HG03378 (cell line): ENCODE measurements around the gene PANK3.

ENCODE experiments used
- ATAC-seq: cut with Tn5 transposase; IDR thresholded peaks from one replicate; pipeline ENCODE4 v1.9.1; 2021; ENCODE audit warnings: mild to moderate bottlenecking, moderate library complexity; ENCODE audit not compliant: unreplicated experiment

The PANK3 gene

DNA sequence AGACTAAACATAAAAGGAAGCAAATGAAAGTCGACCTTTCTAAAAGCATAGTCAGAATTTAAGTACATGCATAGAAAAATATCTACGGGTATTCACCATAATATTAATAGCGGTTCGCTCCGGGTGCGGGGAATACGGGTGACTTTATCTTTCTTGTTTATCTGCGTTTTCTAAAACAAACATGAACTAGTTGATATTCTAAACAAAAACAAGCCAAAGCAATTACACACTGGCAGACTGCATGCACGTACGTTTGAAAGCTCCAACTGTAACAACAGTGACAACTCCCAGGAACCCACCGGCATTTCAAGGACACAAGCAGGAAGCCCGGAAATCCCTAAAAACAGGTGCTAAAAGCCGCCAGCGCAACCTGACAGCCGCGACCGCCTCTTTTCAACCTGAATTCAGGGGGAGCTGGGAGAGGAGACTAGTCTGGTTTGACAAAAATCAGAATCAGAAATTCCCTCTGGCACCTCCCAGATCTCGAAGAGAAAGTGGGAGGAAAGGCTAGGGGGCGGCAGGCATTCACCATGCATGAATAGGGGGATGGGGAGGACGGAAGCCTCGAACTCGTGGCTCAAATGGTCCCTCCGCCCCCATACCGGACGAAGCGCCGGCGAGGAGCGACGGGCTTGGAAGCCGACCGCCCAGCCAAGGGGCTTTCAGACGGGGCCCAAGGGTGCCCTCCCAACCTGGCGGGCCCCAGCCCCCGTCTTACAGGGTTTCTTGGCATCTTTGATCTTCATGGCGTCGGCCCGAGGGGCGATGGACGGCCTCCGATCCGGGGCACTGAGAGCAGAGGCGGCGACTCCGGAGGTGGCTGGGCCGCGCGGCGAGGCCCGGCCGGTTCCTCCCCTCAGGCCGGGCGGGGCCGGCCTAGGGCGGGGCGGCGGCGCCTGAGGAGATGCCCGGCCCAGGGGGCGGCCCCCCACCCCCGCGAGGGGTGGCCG is at the start of gene PANK3:
Gene PANK3, minus strand, starts transcription at position 831 of the 950 bp plus-strand sequence. Its CDS starts 85 bp downstream, at position 746.
- peak; percentile 36 for ATAC-seq

DNA sequence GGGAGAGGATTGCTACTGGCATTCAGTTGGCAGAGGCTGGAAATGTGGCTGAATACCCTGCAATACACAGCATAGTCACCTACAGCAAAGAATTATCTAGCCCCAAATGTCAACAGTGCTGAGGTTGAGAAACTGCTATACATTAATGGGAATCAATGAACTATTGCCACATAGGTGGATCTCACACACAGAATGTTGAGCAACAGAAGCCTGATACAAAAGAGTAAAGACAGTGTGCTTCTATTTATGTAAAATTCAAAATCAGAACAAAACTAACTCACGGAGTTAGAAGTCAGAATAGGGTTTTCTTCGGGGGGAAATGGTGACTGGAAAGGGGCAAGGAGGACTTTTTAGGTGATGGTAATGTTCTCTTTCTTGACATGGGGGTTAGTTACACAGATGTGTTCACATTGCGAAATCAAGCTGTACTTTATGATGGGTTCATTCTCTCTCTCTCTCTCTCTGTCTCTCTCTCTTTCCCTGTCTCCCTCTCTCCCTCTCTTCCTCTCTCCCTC is 45.7 kb upstream of the PANK3 start:
- no peak for ATAC-seq

DNA sequence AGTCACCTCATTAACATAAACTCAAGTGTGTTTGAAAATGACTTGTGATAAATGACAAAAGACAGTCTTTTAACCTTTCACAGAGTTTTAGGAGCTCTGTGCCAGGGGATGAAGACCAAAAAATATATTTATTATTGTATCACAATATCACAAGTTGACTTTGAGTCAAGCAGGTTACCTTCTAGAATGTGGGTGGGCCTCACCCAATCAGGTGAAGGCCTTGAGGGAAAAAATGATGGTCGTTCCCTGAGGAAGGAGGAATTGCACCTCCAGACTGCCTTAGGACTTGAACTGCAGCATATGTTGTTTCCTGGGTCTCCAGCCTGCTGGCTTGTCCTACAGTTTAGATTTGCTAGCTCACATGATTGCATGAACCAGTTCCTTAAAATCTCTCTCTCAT is 41.6 kb upstream of the PANK3 start:
- ATAC-seq, result no peak

DNA sequence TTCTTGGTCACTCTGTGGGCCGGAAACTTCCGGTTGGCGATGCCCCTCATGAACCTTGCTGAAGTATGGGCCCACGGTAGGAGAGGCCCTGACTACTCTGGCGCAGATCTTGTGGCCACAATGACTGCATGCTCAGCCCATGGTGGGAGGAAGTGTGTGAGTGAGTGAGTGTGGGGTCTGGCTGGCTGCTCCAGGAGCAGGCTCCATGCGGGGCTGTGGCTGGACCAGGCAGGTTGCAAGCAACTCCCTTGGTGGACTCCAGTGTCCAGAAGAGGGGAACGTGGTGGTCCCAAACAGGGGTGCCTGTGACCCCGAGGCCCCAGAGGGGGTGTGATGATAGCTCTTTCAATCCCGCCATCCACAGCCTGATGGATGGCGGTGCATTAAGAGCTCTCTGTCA is 35.5 kb upstream of the PANK3 start:
- no peak for ATAC-seq

DNA sequence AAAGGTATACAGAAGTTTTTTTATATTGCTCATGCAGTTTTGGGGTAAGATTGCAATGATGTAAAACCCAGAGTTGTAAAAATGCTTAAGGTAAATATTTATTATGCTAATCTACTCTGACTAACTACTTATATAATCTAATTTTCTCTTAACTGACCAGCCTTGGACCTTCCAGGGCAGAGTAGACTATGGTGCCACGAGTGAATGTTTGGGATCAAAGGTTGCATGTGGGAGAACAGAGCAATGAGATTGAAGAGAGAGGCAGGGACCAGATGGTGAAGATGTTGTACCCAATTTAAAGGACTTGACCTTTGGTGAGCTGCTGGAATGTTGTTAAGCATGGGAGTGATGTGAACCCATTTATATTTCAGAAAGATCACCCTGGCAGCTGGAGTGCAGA is 34.8 kb upstream of the PANK3 start:
- no peak for ATAC-seq

DNA sequence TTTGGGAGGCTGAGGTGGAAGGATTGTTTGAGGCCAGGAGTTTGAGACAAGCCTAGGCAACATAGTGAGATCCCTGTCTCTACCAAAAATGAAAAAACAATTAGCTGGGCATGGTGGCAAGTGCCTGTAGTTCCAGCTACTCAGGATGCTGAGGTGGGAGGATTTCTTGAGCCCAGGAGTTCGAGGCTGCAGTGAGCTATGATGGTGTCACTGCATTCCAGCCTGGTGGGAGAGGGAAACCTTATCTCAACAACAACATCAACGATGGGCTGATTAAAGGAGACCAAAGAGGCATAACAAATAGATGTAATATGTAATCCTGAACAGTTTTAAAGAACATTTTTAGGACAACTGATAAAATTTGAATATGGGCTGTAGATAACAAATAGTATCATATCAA is 34.2 kb upstream of the PANK3 start:
- no peak for ATAC-seq

DNA sequence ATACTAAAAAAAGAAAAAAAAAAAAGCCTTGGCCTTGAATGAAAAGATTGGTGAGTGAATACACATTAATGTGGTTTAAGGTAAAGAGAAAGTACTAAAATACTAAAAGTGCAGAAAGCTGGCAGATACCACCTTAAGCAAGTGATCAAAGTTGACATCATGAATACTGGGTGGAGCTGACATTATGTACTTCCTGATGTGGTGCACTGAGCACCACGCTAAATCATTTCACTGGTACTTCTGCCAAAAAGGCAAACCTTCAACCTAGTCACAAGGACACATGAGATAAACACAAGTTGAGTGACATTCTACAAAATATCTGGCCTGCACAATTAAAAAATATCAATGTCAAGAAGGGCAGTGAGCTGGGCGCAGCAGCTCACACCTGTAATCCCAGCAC is 33.8 kb upstream of the PANK3 start:
- no peak for ATAC-seq

DNA sequence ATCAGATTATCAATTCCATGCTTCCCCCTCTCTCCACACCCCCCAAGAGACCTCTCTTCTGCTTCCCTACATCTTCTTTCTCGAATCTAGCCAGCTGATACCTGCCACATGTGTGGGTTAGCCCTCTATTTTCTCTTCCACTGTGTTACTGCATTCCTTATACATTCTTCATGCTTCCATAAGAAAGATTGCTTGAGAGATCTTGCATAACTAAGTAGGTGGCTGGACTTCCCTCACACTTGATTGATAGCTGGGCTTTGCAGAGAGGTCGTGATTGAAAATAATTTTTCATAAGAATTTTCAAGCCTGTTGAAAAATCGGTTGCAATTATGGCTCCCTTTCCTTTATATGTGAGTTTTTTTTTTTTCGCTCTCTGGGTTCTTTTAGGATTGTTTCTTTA is 33.0 kb upstream of the PANK3 start:
- ATAC-seq, result no peak

DNA sequence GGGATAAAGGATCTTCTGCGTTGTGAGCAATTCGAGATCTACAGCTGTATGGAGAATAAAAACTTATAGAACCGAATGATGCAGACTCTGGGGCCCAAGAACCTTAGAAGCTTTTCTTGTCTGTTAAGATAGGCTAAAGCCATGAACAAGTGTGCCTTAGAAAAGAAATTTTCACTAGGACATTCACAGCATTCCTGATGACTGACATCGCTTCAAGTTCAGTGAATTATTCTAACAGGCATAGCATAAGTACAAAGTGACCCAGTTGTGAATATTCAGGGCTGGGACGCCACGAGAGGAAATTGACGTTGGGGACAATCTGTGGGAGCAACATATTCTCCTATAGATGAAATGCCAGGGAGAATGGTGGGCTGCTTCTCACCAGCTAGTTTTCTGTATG is 32.0 kb upstream of the PANK3 start:
- no peak for ATAC-seq

DNA sequence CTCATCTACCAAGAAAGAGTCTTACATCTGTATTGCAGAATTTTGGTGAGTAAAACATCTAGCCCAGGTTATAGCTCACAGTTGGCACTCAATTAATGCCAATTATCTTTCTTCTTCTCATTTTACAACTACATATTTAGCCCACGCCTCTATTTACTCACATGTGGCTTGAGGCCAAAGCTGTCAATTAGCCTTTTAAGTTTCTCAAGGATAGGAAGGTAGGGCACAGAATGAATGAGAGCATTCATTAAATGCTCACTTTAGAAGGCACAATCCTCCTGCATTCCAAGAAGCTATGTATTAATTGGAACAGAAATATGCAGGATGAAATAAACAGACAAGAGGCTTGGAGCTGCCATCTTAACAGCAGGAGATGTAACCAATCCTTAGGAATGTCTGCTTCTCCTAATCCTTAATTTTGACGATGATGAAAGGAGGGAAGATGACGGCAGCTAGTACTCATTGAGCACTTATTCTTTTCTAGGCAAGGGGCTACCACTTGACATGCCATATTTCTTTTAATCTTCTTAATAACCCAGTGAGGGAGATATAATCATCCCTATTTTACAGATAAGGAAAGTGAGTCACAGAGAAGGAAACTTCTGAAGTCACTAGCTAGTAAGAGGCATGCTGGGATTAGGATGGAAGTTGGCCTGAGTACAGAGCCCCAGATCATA is 30.8 kb upstream of the PANK3 start:
- ATAC-seq, result no peak

DNA sequence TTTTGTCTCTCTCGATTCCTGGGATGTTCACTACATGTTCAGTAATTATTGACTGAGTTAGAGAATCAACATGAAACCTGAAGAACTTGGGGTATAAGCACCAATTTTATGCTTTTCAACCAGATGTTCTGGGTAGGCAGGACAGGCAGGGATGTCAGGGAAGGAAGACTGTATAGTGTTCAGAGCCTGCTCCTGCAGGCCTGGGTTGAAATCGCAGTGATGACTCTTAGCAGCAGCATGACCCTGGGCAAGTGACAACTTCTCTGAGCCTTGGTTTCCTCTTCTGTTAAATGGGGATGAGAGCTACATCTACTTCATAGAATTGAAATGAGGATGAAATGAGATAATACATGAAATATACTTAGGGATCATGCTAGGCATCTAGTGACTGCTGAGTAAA is 29.7 kb upstream of the PANK3 start:
- ATAC-seq, result no peak

DNA sequence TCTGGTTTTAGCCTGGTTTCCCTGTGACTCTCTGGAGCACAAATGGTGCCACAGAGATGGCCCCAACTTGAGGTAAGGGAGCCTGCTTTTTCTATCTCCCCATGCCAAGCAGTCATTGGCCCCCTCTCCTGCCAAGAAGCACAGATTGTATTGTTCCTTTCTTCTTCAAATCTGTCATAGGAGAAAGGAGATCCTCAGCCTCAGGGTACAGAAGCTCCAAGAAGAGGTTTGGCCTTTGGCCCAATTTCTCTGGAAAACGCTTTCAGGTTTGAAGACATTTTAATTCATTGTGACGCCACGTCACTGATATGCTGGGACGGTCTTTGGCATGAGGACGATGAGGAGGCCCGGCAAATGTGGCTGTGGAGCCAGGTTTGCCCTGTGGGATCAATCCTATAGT is 29.2 kb upstream of the PANK3 start:
- ATAC-seq, result no peak

DNA sequence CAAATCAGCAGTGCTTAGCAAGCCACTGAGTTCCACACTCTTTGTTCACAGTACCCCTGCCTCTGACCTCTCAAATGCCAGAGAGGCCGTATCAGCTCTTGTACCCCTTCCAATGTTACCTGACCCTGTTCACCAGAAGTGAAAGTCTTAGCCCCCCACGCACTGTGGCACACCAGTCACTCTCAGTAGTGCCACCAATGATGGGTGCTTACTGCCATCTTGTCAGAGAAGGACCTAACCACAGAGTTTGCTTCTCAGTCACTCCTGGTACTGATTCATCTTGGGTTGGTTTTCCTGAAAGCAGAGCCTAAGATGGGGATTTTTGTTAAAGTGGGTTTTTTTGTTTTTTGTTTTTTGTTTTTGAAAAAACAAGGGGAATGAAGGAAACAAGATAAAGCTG is 28.8 kb upstream of the PANK3 start:
- ATAC-seq, result no peak

DNA sequence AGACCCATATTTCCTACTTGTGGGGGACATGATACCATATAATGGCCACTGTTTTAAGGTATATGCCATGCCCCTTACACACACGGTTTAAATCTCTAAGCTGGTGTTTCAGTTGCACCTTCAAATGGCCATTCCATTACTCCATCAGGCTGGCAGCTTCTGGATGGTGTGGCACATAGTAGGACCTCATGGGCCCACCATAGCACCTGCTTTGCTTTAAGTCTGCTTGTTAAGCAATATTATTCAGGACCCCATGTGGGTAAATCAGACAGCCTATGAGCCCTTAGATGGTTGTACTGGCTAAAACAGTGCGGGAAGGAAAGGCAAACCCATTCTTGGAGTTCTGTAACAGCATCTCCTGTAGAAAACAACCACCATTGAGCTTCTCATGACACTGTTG is 27.4 kb upstream of the PANK3 start:
- no peak for ATAC-seq

DNA sequence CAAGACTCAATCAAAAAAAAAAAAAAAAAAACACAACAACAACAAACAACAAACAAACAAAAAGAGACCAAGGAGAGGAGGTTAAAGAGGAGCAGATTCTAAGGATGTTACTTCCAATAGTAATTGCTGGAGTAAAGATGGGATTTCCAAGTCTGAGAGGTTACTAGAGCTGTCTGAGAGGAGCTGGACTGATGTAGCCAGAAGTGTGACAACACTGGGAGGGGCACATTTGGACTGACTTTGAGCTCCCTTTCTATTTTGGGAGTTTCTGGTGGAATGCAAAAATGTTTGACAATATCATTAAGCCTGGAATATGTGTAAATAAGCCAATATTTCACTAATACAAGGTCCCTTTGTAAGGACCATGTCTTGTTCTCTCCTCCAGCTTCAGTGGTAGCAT is 25.3 kb upstream of the PANK3 start:
- no peak for ATAC-seq

DNA sequence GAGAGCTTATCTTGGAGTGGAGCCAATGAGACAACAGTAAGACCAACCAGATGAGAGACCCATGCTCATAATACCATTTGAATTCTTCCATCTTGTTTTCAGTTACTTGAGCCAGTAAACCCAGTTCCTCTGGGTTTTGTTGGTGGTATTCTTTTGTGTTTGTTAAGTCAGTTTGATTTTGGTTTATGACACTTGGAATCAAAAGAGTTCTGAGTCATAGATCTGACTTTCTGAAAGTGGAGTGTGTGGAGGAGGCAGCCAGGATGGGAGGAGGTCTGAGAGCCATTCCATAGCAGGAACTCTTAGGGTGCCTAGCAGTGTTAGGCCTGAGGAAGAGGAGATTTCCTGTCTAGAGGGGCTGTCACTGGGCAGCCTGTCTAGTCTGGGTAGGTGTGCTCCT is 24.6 kb upstream of the PANK3 start:
- ATAC-seq, result no peak

DNA sequence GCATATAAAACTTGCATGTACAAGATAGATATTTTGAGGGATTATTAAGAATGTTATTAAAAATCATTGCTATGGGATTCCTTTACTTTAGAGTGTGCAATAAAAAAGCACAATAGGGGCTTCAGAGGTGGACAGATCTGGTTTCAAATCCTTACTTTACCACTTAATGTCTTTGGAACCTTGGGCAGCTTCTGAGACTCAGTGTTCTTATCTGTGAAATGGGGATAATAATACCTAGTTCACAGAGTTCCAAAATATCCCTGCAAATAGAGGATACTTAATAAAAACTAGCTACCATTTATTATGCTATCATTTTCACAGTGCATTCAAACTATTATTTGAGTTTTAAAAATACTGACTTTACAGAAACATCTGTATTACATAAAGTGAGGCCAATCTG is 23.3 kb upstream of the PANK3 start:
- no peak for ATAC-seq

DNA sequence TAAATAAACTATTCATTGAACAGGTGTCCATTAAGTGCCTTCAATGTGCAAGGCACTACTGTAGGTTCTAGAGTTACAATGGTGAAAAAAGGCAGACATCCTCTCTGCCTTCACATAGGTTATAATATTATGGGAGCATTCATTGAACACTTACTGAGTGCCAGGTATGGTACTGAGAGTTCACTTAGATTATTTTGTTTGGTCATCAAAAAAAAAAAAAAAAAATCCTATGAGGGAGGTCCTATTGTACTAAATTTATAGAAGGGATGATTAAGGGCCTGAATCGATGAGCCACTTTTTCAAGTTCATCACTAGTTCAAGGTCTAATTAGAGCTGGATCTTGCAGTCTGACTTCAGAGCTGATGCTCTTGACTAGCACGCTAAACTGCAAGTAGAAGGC is 22.8 kb upstream of the PANK3 start:
- ATAC-seq, result no peak

DNA sequence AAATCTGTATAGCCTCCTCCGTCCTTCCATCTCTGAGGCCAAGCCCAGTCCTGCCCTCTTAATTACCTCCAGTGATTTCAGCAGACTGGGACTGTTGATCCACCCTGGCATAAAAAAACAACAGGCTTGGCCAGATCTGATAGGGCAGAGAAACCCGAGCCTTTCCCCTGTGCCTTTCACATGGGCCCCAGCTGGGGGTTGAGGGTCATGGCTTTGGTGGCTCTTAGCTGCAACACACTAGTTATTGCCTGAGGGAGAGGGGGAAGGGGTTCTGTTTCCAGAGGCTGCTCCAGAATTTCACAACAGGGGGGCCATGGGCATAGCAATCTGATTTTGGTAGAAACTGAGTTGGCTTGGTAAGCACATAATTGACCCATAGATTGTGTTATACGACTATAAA is 21.2 kb upstream of the PANK3 start:
- ATAC-seq, result no peak

DNA sequence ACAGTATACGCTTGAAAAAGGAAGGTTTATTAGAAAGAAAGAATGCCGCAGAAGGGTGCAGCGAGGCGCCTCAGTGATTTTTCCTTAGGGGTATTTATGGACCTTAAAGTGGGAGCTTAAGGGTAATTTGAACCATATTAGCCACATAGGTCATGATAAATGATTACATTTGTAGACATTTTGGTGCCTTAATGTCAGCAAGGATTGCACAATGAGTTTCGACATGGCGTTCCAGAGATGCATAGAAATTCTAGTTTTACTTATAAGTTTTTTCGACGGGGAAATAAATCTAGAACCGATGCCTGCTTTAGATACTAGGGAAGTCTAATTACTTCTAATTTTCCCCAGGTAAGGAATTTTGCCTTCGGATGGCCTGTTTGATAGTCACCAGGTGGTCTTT is 20.7 kb upstream of the PANK3 start:
- ATAC-seq, result no peak

DNA sequence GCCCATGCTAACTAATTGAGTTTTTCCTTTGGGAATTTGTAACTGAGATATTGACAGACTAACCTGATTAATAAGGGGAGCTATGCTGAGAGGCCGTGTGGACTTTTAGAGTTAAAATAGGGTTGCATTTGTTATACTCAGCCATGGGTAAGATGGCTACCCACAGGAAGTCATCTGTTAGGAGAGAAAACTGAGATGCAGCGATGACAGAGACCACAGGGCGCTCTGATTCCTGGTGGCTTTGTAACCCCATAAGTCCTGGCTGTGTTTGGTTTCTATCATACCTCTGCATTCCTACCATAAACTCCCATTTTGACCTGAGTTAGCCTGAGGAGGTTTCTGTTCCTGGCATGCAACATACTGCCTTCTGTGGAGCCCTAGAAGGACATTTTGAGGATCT is 19.5 kb upstream of the PANK3 start:
- ATAC-seq, result no peak

DNA sequence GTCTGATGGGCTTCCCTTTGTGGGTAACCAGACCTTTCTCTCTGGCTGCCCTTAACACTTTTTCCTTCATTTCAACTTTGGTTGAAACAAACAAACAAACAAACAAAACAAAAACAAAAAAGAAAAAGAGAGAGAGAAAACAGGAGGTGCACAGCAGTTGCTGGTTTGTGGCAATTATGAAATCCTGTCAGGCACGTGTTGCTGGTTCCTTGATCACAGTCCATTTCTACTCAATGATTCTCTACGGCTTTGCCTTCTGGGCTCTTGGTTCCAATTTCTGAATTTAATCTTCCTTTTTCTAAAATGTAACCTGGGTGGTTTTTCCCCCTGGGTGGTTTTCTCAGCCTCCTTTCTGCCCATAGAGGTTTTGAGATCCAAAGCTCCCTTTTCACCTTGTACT is 17.8 kb upstream of the PANK3 start:
- no peak for ATAC-seq
